HCT116 (cell line): ENCODE data around the gene FBXL19. TPM values are rescaled to one million over a fixed set of nuclear protein-coding genes. Genes with fewer than 3 reads are reported as not detected.

Experiments
- ATAC-seq: fragments of 200-7000 bp; cut with Tn5 transposase; 2 replicates; pipeline ENCODE4 v1.9.1; 2020; ENCODE audit warnings: mild to moderate bottlenecking, moderate library complexity
- BruUV-seq: library from RNA; stranded (reverse); fragments of 400-500 nt; replicated peaks from 2 replicates; lab custom pipeline; 2021; lab: Mats Ljungman, UMichigan
- CTCF ChIA-PET: fragments of 300-600 bp; sonication (Branson Sonifier 250); formaldehyde crosslinking; loops from one replicate; lab custom pipeline; 2021; ENCODE audit warnings: antibody characterized with exemption; lab: Charles Lee
- POLR2A ChIA-PET: fragments of 300-600, 350-600 bp; sonication (Branson Sonifier 250); formaldehyde crosslinking; loops from one replicate; lab custom pipeline; 2021; ENCODE audit warnings: antibody characterized with exemption; lab: Charles Lee
- RAD21 ChIA-PET, 2 experiments: fragments of 300-600 bp; sonication (Branson Sonifier 250); formaldehyde crosslinking; loops; one replicate each; lab custom pipeline; 2023; ENCODE audit warnings: low total read pairs in 2 of 2; ENCODE audit not compliant: uncharacterized antibody in 2 of 2, unreplicated experiment in 2 of 2, low non-redundant PET in 1 of 2; lab: Charles Lee
- DNase-seq: peaks from one replicate; pipeline ENCODE4 v3.0.0-alpha.2; 2010; ENCODE audit warnings: low read depth, low spot score
- H2AFZ ChIP-seq: fragments of 200-600 bp; shearing (Covaris generic), sonication (generic); 2 replicates; pipeline ENCODE4 v1.6.1; 2017; ENCODE audit warnings: low read depth, mixed run types, mixed read lengths, antibody characterized with exemption, low read length; ENCODE audit not compliant: poor library complexity, severe bottlenecking
- H3K27ac ChIP-seq: 2 replicates; pipeline ENCODE4 v1.5.1; 2012; ENCODE audit warnings: low read depth, low read length
- H3K27me3 ChIP-seq: fragments of 200-600 bp; sonication (generic); 2 replicates; pipeline ENCODE4 v1.6.1; 2016; ENCODE audit warnings: mixed run types, low read length, mixed read lengths; ENCODE audit not compliant: insufficient read depth
- H3K36me3 ChIP-seq, 2 experiments: fragments of 200-500 bp in 1 of 2; fragments of 200-600 bp in 1 of 2; sonication (Bioruptor generic) in 1 of 2; sonication (generic) in 1 of 2; 2 replicates each; pipeline versions ENCODE4 v1.5.1 to v1.6.1; 2014 to 2016; ENCODE audit warnings: low read length in 2 of 2, inconsistent platforms in 1 of 2, mixed read lengths in 1 of 2, mixed run types in 1 of 2; ENCODE audit not compliant: insufficient read depth in 2 of 2, control insufficient read depth in 1 of 2
- H3K4me1 ChIP-seq, 2 experiments: fragments of 200-600 bp in 1 of 2; sonication (generic) in 1 of 2; 2 replicates each; pipeline versions ENCODE4 v1.5.1 to v1.6.1; 2012 to 2017; ENCODE audit warnings: low read length in 2 of 2, inconsistent platforms in 1 of 2, mild to moderate bottlenecking in 1 of 2, mixed read lengths in 1 of 2, mixed run types in 1 of 2, moderate library complexity in 1 of 2; ENCODE audit not compliant: insufficient read depth in 2 of 2, control insufficient read depth in 1 of 2
- H3K4me2 ChIP-seq: fragments of 200-600 bp; sonication (generic); 2 replicates; pipeline ENCODE4 v1.6.1; 2017; ENCODE audit warnings: mixed run types, low read length, mixed read lengths
- H3K4me3 ChIP-seq, 2 experiments: fragments of 200-600 bp in 1 of 2; sonication (generic) in 1 of 2; replicated peaks in 1 of 2; 2 replicates each; pipeline ENCODE4 v1.5.1; 2011 to 2016; ENCODE audit warnings: low read length in 2 of 2, control low read depth in 1 of 2, low read depth in 1 of 2, mild to moderate bottlenecking in 1 of 2, mixed read lengths in 1 of 2, mixed run types in 1 of 2
- H3K79me2 ChIP-seq: fragments of 200-600 bp; sonication (generic); 2 replicates; pipeline ENCODE4 v1.6.1; 2017; ENCODE audit warnings: mild to moderate bottlenecking, mixed run types, low read length, moderate library complexity, mixed read lengths; ENCODE audit not compliant: insufficient read depth
- H3K9ac ChIP-seq: fragments of 200-600 bp; sonication (generic); 2 replicates; pipeline ENCODE4 v1.6.1; 2016; ENCODE audit warnings: low read length, mixed read lengths
- H3K9me2 ChIP-seq: fragments of 200-600 bp; sonication (generic), shearing (Covaris generic); 2 replicates; pipeline ENCODE4 v1.6.1; 2017; ENCODE audit warnings: mixed run types, mild to moderate bottlenecking, moderate library complexity; ENCODE audit not compliant: insufficient read depth
- H3K9me3 ChIP-seq, 2 experiments: fragments of 200-500 bp in 1 of 2; fragments of 200-600 bp in 1 of 2; sonication (Bioruptor generic) in 1 of 2; sonication (generic) in 1 of 2; 2 replicates each; pipeline ENCODE4 v1.6.1; 2014 to 2017; ENCODE audit warnings: low read length in 2 of 2, mixed read lengths in 2 of 2, inconsistent platforms in 1 of 2, low read depth in 1 of 2, mild to moderate bottlenecking in 1 of 2, mixed run types in 1 of 2, moderate library complexity in 1 of 2; ENCODE audit not compliant: control insufficient read depth in 1 of 2, insufficient read depth in 1 of 2
- H4K20me1 ChIP-seq: fragments of 200-600 bp; sonication (generic), shearing (Covaris generic); 2 replicates; pipeline ENCODE4 v1.6.1; 2017; ENCODE audit warnings: mixed run types, mild to moderate bottlenecking, moderate library complexity; ENCODE audit not compliant: insufficient read depth
- EGR1 ChIP-seq: IDR thresholded peaks from 2 replicates; pipeline ENCODE4 v1.6.1; 2012; ENCODE audit warnings: low read depth
- ELF1 ChIP-seq: IDR thresholded peaks from 2 replicates; pipeline ENCODE4 v1.6.1; 2012; ENCODE audit warnings: low read depth, borderline replicate concordance
- EZH2phosphoT487 ChIP-seq: fragments of 200-600 bp; IDR thresholded peaks from 2 replicates; pipeline ENCODE4 v1.6.1; 2018; ENCODE audit warnings: antibody characterized with exemption, borderline replicate concordance
- FOSL1 ChIP-seq: IDR thresholded peaks from 2 replicates; pipeline ENCODE4 v1.6.1; 2012; ENCODE audit warnings: low read depth
- JUND ChIP-seq: IDR thresholded peaks from 2 replicates; pipeline ENCODE4 v1.6.1; 2012
- RAD21 ChIP-seq: IDR thresholded peaks from 2 replicates; pipeline ENCODE4 v1.6.1; 2012; ENCODE audit warnings: low read depth, mild to moderate bottlenecking
- SP1 ChIP-seq: IDR thresholded peaks from 2 replicates; pipeline ENCODE4 v1.6.1; 2012; ENCODE audit warnings: low read depth
- SRF ChIP-seq: IDR thresholded peaks from 2 replicates; pipeline ENCODE4 v1.6.1; 2012; ENCODE audit warnings: low read depth
- TCF7L2 ChIP-seq: IDR thresholded peaks from 2 replicates; pipeline ENCODE4 v1.7.0; 2011; ENCODE audit warnings: borderline replicate concordance, inconsistent platforms; ENCODE audit not compliant: insufficient read depth, insufficient read length; ENCODE audit errors: extremely low read depth
- YY1 ChIP-seq: IDR thresholded peaks from 2 replicates; pipeline ENCODE4 v1.6.1; 2011; ENCODE audit warnings: low read length, low read depth, moderate library complexity, mild to moderate bottlenecking; ENCODE audit not compliant: insufficient replicate concordance; ENCODE audit errors: extremely low read depth
- ZNF274 ChIP-seq: fragments of 200-500 bp; sonication (Bioruptor generic); IDR thresholded peaks from 2 replicates; pipeline ENCODE4 v1.6.1; 2014; ENCODE audit warnings: mild to moderate bottlenecking, low read depth, low read length, inconsistent platforms
- intact Hi-C: fragments of 100-400 bp; cut with micrococcal nuclease; formaldehyde crosslinking; loops from 2 replicates; pipeline ENCODE4 v1.10.0; 2022
- total RNA-seq: library from RNA; stranded (reverse); gene quantifications from one replicate; pipeline ENCODE4 v1.2.1, GENCODE V29; 2021; ENCODE audit not compliant: unreplicated experiment
- TF ChIP-seq, protein P1 (sequence below), 3 experiments: fragments of 200-600 bp in 1 of 3; sonication (generic) in 1 of 3; IDR thresholded peaks in 2 of 3; conservative IDR thresholded peaks in 1 of 3; 2 replicates each; pipeline ENCODE4 v1.5.1; 2012 to 2017; ENCODE audit warnings: low read depth in 2 of 3, low read length in 2 of 3, antibody characterized with exemption in 1 of 3, borderline replicate concordance in 1 of 3, control low read depth in 1 of 3, mild to moderate bottlenecking in 1 of 3, mixed read lengths in 1 of 3, mixed run types in 1 of 3, moderate library complexity in 1 of 3; ENCODE audit not compliant: insufficient read depth in 1 of 3
- TF ChIP-seq, protein P2 (sequence below): IDR thresholded peaks from 2 replicates; pipeline ENCODE4 v1.6.1; 2011; ENCODE audit warnings: mild to moderate bottlenecking, low read length, moderate library complexity; ENCODE audit not compliant: insufficient replicate concordance; ENCODE audit errors: extremely low read depth
- TF ChIP-seq, protein P3 (sequence below): IDR thresholded peaks from 2 replicates; pipeline ENCODE4 v1.6.1; 2012; ENCODE audit warnings: low read depth

The FBXL19 gene
- total RNA-seq, 1 experiment from 2014 or later: 45.2 TPM

DNA sequence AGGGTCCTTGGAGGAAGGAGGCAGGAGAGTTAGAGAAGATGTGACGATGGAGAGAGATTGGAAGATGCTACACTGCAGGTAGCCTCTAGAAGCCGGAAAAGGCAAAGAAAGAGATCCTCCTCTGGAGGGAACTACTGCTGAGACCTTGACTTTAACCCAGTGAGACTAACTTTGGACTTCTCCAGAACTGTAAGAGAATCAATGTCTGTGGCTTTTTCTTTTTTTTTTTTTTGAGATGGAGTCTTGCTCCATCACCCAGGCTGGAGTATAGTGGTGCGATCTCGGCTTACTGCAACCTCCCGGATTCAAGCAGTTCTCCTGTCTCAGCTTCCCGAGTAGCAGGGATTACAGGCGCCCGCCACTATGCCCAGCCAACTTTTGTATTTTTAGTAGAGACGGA, 38.2 kb upstream of the FBXL19 start:
- Histone ChIP-seq H3K27me3 (no peaks in the 10 kb centered on the region), H3K36me3 (peaks cover 15 to 17% of the 10 kb centered on the region in 2 experiments; a peak in 3 of 4 replicates), H3K9ac (no peak overlapping the region), H3K79me2 (no peaks in the 10 kb centered on the region), H3K9me2 (no peaks in the 10 kb centered on the region), H3K9me3 (no peaks in the 10 kb centered on the region), H3K27ac (no peak overlapping the region), H3K4me3 (no peak overlapping the region), H3K4me2 (no peak overlapping the region), H4K20me1 (no peaks in the 10 kb centered on the region), H3K4me1 (no peaks in the 10 kb centered on the region), H2AFZ (no peak overlapping the region)
- BruUV-seq: no TSS peak
- DNase-seq: no peak
- intact Hi-C loops: no loop called here
- POLR2A ChIA-PET: no interaction called here
- no peak for ATAC-seq
- CTCF ChIA-PET: no interaction called here
- RAD21 ChIA-PET: no interaction called here
- no peak for TF ChIP-seq RAD21
- TF ChIP-seq TCF7L2: no peak
- TF ChIP-seq ELF1: no peak
- TF ChIP-seq, protein P1, sequence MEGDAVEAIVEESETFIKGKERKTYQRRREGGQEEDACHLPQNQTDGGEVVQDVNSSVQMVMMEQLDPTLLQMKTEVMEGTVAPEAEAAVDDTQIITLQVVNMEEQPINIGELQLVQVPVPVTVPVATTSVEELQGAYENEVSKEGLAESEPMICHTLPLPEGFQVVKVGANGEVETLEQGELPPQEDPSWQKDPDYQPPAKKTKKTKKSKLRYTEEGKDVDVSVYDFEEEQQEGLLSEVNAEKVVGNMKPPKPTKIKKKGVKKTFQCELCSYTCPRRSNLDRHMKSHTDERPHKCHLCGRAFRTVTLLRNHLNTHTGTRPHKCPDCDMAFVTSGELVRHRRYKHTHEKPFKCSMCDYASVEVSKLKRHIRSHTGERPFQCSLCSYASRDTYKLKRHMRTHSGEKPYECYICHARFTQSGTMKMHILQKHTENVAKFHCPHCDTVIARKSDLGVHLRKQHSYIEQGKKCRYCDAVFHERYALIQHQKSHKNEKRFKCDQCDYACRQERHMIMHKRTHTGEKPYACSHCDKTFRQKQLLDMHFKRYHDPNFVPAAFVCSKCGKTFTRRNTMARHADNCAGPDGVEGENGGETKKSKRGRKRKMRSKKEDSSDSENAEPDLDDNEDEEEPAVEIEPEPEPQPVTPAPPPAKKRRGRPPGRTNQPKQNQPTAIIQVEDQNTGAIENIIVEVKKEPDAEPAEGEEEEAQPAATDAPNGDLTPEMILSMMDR (IDR thresholded peaks at IDR 0.05 in 2 of 3, conservative IDR thresholded peaks at IDR 0.05 in 1 of 3; ENCODE audit: borderline replicate concordance in 1 of 3, insufficient read depth in 1 of 3, low read depth in 2 of 3, low read length in 2 of 3): no peak
- TF ChIP-seq, protein P2, sequence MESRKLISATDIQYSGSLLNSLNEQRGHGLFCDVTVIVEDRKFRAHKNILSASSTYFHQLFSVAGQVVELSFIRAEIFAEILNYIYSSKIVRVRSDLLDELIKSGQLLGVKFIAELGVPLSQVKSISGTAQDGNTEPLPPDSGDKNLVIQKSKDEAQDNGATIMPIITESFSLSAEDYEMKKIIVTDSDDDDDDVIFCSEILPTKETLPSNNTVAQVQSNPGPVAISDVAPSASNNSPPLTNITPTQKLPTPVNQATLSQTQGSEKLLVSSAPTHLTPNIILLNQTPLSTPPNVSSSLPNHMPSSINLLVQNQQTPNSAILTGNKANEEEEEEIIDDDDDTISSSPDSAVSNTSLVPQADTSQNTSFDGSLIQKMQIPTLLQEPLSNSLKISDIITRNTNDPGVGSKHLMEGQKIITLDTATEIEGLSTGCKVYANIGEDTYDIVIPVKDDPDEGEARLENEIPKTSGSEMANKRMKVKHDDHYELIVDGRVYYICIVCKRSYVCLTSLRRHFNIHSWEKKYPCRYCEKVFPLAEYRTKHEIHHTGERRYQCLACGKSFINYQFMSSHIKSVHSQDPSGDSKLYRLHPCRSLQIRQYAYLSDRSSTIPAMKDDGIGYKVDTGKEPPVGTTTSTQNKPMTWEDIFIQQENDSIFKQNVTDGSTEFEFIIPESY: no peak
- no peak for TF ChIP-seq ZNF274
- TF ChIP-seq YY1: no peak
- TF ChIP-seq SP1: no peak
- TF ChIP-seq EGR1: no peak
- TF ChIP-seq JUND: no peak
- TF ChIP-seq, protein P3, sequence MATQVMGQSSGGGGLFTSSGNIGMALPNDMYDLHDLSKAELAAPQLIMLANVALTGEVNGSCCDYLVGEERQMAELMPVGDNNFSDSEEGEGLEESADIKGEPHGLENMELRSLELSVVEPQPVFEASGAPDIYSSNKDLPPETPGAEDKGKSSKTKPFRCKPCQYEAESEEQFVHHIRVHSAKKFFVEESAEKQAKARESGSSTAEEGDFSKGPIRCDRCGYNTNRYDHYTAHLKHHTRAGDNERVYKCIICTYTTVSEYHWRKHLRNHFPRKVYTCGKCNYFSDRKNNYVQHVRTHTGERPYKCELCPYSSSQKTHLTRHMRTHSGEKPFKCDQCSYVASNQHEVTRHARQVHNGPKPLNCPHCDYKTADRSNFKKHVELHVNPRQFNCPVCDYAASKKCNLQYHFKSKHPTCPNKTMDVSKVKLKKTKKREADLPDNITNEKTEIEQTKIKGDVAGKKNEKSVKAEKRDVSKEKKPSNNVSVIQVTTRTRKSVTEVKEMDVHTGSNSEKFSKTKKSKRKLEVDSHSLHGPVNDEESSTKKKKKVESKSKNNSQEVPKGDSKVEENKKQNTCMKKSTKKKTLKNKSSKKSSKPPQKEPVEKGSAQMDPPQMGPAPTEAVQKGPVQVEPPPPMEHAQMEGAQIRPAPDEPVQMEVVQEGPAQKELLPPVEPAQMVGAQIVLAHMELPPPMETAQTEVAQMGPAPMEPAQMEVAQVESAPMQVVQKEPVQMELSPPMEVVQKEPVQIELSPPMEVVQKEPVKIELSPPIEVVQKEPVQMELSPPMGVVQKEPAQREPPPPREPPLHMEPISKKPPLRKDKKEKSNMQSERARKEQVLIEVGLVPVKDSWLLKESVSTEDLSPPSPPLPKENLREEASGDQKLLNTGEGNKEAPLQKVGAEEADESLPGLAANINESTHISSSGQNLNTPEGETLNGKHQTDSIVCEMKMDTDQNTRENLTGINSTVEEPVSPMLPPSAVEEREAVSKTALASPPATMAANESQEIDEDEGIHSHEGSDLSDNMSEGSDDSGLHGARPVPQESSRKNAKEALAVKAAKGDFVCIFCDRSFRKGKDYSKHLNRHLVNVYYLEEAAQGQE: no peak
- TF ChIP-seq FOSL1: no peak
- no peak for TF ChIP-seq SRF
- no peak for TF ChIP-seq EZH2phosphoT487
